DND-41 (cell line): ENCODE measurements around the gene RAF1.
"Not testable (repeated sequence)": the region's sequence is repeated elsewhere in the genome, so short reads cannot be mapped to it uniquely, and the experiment has no call there.

Source experiments
- ATAC-seq: fragments of 200-7000 bp; cut with Tn5 transposase; 3 replicates; pipeline ENCODE4 v1.9.1; 2021; ENCODE audit warnings: low read depth; ENCODE audit not compliant: insufficient read depth
- DNase-seq: peaks from one replicate; pipeline ENCODE4 v3.0.0-alpha.2; 2020
- H2AFZ ChIP-seq: 2 replicates; pipeline ENCODE4 v1.6.0; 2012; ENCODE audit warnings: low read depth, low read length
- H3K27ac ChIP-seq: 2 replicates; pipeline ENCODE4 v1.5.1; 2012; ENCODE audit warnings: low read length, inconsistent platforms
- H3K27me3 ChIP-seq: fragments of 200-600 bp; sonication (generic); 2 replicates; pipeline ENCODE4 v1.6.0; 2012; ENCODE audit warnings: low read length, mild to moderate bottlenecking, inconsistent platforms; ENCODE audit not compliant: insufficient read depth, poor library complexity
- H3K36me3 ChIP-seq: 2 replicates; pipeline ENCODE4 v1.5.1; 2012; ENCODE audit warnings: low read length, inconsistent platforms; ENCODE audit not compliant: insufficient read depth
- H3K4me1 ChIP-seq: 2 replicates; pipeline ENCODE4 v1.5.1; 2012; ENCODE audit warnings: mild to moderate bottlenecking, low read length; ENCODE audit not compliant: insufficient read depth
- H3K4me2 ChIP-seq: 2 replicates; pipeline ENCODE4 v1.6.0; 2012; ENCODE audit warnings: mild to moderate bottlenecking, moderate library complexity, low read length, inconsistent platforms; ENCODE audit not compliant: insufficient read depth
- H3K4me3 ChIP-seq, 2 experiments: fragments of 200-600 bp in 1 of 2; shearing (Covaris generic) in 1 of 2; 2 replicates each; pipeline ENCODE4 v1.5.1; 2012 to 2016; ENCODE audit warnings: inconsistent platforms in 2 of 2, low read length in 2 of 2, mild to moderate bottlenecking in 2 of 2, low read depth in 1 of 2, moderate library complexity in 1 of 2
- H3K79me2 ChIP-seq: 2 replicates; pipeline ENCODE4 v1.6.0; 2012; ENCODE audit warnings: low read length, inconsistent platforms; ENCODE audit not compliant: insufficient read depth
- H3K9ac ChIP-seq: 2 replicates; pipeline ENCODE4 v1.6.0; 2012; ENCODE audit warnings: low read depth, mild to moderate bottlenecking, inconsistent platforms, low read length, moderate library complexity
- H3K9me3 ChIP-seq: 2 replicates; pipeline ENCODE4 v1.5.1; 2012; ENCODE audit warnings: low read length, moderate library complexity, mild to moderate bottlenecking, inconsistent platforms; ENCODE audit not compliant: insufficient read depth, severe bottlenecking
- H4K20me1 ChIP-seq: 2 replicates; pipeline ENCODE4 v1.6.0; 2012; ENCODE audit warnings: low read length; ENCODE audit not compliant: insufficient read depth
- CTCF ChIP-seq: IDR thresholded peaks from 2 replicates; pipeline ENCODE4 v1.5.1; 2012; ENCODE audit warnings: borderline replicate concordance, low read length, moderate library complexity, mild to moderate bottlenecking; ENCODE audit not compliant: poor library complexity, severe bottlenecking; ENCODE audit errors: extremely low read depth
- EZH2 ChIP-seq: IDR thresholded peaks from 3 replicates; pipeline ENCODE4 v1.6.1; 2012; ENCODE audit warnings: borderline replicate concordance, low read depth, mild to moderate bottlenecking, moderate library complexity, low read length, inconsistent platforms; ENCODE audit not compliant: severe bottlenecking

RAF1 gene

GRCh38 chr3:12633108-12633507 lies 30.8 kb downstream of the RAF1 start:
- H3K4me2 ChIP-seq: no peak overlapping the region
- peaks cover 11% of the 10 kb centered on the region; the same call in 1 of the 2 replicates for H3K36me3 ChIP-seq
- H3K9me3 ChIP-seq: no peaks in the 10 kb centered on the region
- no peak overlapping the region for H3K4me3 ChIP-seq
- DNase-seq (no peak), ATAC-seq (no peak)
- H3K27me3 ChIP-seq: no peaks in the 10 kb centered on the region
- peaks cover 70% of the 10 kb centered on the region for H4K20me1 ChIP-seq
- no peak overlapping the region for H3K27ac ChIP-seq
- H2AFZ ChIP-seq: no peak overlapping the region
- no peak for TF ChIP-seq EZH2
- no peak for TF ChIP-seq CTCF
- no peak overlapping the region for H3K9ac ChIP-seq
- H3K79me2 ChIP-seq: peaks cover 99% of the 10 kb centered on the region
- H3K4me1 ChIP-seq: no peaks in the 10 kb centered on the region

GRCh38 chr3:12632523-12632922 lies 31.4 kb downstream of the RAF1 start:
- H4K20me1 ChIP-seq: peaks cover 70% of the 10 kb centered on the region

GRCh38 chr3:12630843-12631242 lies 33.1 kb downstream of the RAF1 start:
- not testable (repeated sequence) for H2AFZ ChIP-seq, H3K27me3 ChIP-seq, H3K27ac ChIP-seq, H3K4me3 ChIP-seq, H3K9ac ChIP-seq, H3K4me2 ChIP-seq, DNase-seq, ATAC-seq, H3K9me3 ChIP-seq, H3K4me1 ChIP-seq, H3K36me3 ChIP-seq
- peaks cover 73% of the 10 kb centered on the region for H4K20me1 ChIP-seq
- H3K79me2 ChIP-seq: peaks cover 99% of the 10 kb centered on the region

More at GRCh38 chr3:12632523-12632922, 31.4 kb downstream of the RAF1 start:
- Histone ChIP-seq H3K27ac (no peak overlapping the region), H3K4me1 (no peaks in the 10 kb centered on the region), H3K4me3 (no peak overlapping the region), H3K4me2 (no peak overlapping the region), H3K9me3 (no peaks in the 10 kb centered on the region), H3K9ac (no peak overlapping the region), H2AFZ (no peak overlapping the region), H3K79me2 (peaks cover 99% of the 10 kb centered on the region), H3K36me3 (peaks cover 5% of the 10 kb centered on the region; the same call in 1 of the 2 replicates), H3K27me3 (no peaks in the 10 kb centered on the region)
- ATAC-seq (no peak), DNase-seq (no peak)
- TF ChIP-seq CTCF: no peak
- TF ChIP-seq EZH2: no peak

GRCh38 chr3:12630292-12630691 lies 33.6 kb downstream of the RAF1 start:
- no peak overlapping the region for H2AFZ ChIP-seq
- DNase-seq (no peak), ATAC-seq (no peak)
- no peak overlapping the region for H3K9ac ChIP-seq
- H3K79me2 ChIP-seq: peaks cover 99% of the 10 kb centered on the region
- no peak for TF ChIP-seq EZH2
- no peak for TF ChIP-seq CTCF
- H3K9me3 ChIP-seq: no peaks in the 10 kb centered on the region
- no peaks in the 10 kb centered on the region for H3K4me1 ChIP-seq
- no peaks in the 10 kb centered on the region for H3K27me3 ChIP-seq
- no peak overlapping the region for H3K4me3 ChIP-seq
- H3K4me2 ChIP-seq: no peak overlapping the region
- peaks cover 78% of the 10 kb centered on the region for H4K20me1 ChIP-seq
- H3K27ac ChIP-seq: no peak overlapping the region
- H3K36me3 ChIP-seq: no peaks in the 10 kb centered on the region; the same call in 1 of the 2 replicates
